Fibroblast of lung (primary cell): ENCODE measurements around the gene FBXW12. TPM values are rescaled to one million over a fixed set of nuclear protein-coding genes. Genes with fewer than 3 reads are reported as not detected.

Experiments used
- DNase-seq, 2 donors: peaks; one replicate each; pipeline versions ENCODE4 v3.0.0 to v3.0.0-alpha.2; 2010; ENCODE audit warnings: low read depth in 2 of 2
- H2AFZ ChIP-seq: 2 replicates; pipeline ENCODE4 v1.5.1; 2012; ENCODE audit warnings: low read length, control low read depth, inconsistent platforms
- H3K27ac ChIP-seq: 2 replicates; pipeline ENCODE4 v1.5.1; 2011; ENCODE audit warnings: low read length, control low read depth; ENCODE audit not compliant: insufficient read depth
- H3K27me3 ChIP-seq: 2 replicates; pipeline ENCODE4 v1.5.1; 2011; ENCODE audit warnings: mild to moderate bottlenecking, low read length; ENCODE audit not compliant: control insufficient read depth, insufficient read depth
- H3K36me3 ChIP-seq: 2 replicates; pipeline ENCODE4 v1.5.1; 2011; ENCODE audit warnings: low read length; ENCODE audit not compliant: control insufficient read depth, insufficient read depth
- H3K4me1 ChIP-seq: 2 replicates; pipeline ENCODE4 v1.5.1; 2011; ENCODE audit warnings: low read length; ENCODE audit not compliant: control insufficient read depth, insufficient read depth; ENCODE audit errors: extremely low read depth
- H3K4me2 ChIP-seq: 2 replicates; pipeline ENCODE4 v1.5.1; 2011; ENCODE audit warnings: low read length, control low read depth; ENCODE audit not compliant: insufficient read depth; ENCODE audit errors: extremely low read depth
- H3K4me3 ChIP-seq, 4 experiments: fragments of 200-600 bp in 1 of 4; sonication (generic) in 1 of 4; replicated peaks in 1 of 4; 2 replicates each; pipeline ENCODE4 v1.5.1; 2011 to 2016; ENCODE audit warnings: low read length in 4 of 4, low read depth in 3 of 4, mild to moderate bottlenecking in 3 of 4, control low read depth in 2 of 4, inconsistent platforms in 1 of 4, mixed read lengths in 1 of 4; ENCODE audit not compliant: insufficient read depth in 1 of 4; ENCODE audit errors: control extremely low read depth in 1 of 4
- H3K79me2 ChIP-seq: 2 replicates; pipeline ENCODE4 v1.5.1; 2012; ENCODE audit warnings: mild to moderate bottlenecking, low read length, inconsistent platforms; ENCODE audit not compliant: control insufficient read depth, insufficient read depth
- H3K9ac ChIP-seq: 2 replicates; pipeline ENCODE4 v1.5.1; 2011; ENCODE audit warnings: mild to moderate bottlenecking, low read length, control low read depth; ENCODE audit not compliant: insufficient read depth
- H3K9me3 ChIP-seq: 2 replicates; pipeline ENCODE4 v1.5.1; 2012; ENCODE audit warnings: low read depth, low read length; ENCODE audit not compliant: control insufficient read depth, insufficient read depth
- H4K20me1 ChIP-seq: 2 replicates; pipeline ENCODE4 v1.5.1; 2011; ENCODE audit warnings: low read length; ENCODE audit not compliant: control insufficient read depth, insufficient read depth; ENCODE audit errors: extremely low read depth
- CTCF ChIP-seq, 2 donors: IDR thresholded peaks in 1 of 2; conservative IDR thresholded peaks in 1 of 2; 1 replicate in 1 of 2; 2 replicates in 1 of 2; pipeline ENCODE4 v1.5.1; 2011 to 2012; ENCODE audit warnings: low read length in 2 of 2, control low read depth in 1 of 2, inconsistent platforms in 1 of 2, low read depth in 1 of 2, mild to moderate bottlenecking in 1 of 2
- EZH2 ChIP-seq: IDR thresholded peaks from 2 replicates; pipeline ENCODE4 v1.5.1; 2012; ENCODE audit warnings: low read length, control low read depth, mild to moderate bottlenecking; ENCODE audit errors: missing control alignments
- polyA plus RNA-seq, 2 donors: library from polyadenylated mRNA; depleted of rRNA in 1 of 2; stranded (reverse) in 1 of 2; unstranded in 1 of 2; fragments of >200 nt; gene quantifications; 2 replicates each; pipeline ENCODE4 v1.2.1, GENCODE V29; 2011 to 2012; ENCODE audit warnings: missing spikeins in 1 of 2
- total RNA-seq: library from RNA; depleted of rRNA; stranded (reverse); fragments of >200 nt; gene quantifications from 2 replicates; pipeline ENCODE4 v1.2.1, GENCODE V29; 2014

The FBXW12 gene
- total and polyA plus RNA-seq, 2 donors (not counting 1 experiment from before 2014, with no cell fraction given) = 0.06 TPM; not detected in 1

- no peak for DNase-seq
- H2AFZ ChIP-seq = no peak overlapping the region
- no peaks in the 10 kb centered on the region for H3K27me3 ChIP-seq
- H3K9me3 ChIP-seq = no peaks in the 10 kb centered on the region
- no peak overlapping the region for H3K4me2 ChIP-seq
- no peaks in the 10 kb centered on the region for H4K20me1 ChIP-seq
- H3K4me3 ChIP-seq = no peak overlapping the region
- H3K79me2 ChIP-seq = peaks cover 3% of the 10 kb centered on the region
- H3K4me1 ChIP-seq = peaks cover 11% of the 10 kb centered on the region
- no peak for TF ChIP-seq CTCF (conservative IDR thresholded peaks at IDR 0.05 in 1 of 2, IDR thresholded peaks at IDR 0.05 in 1 of 2; ENCODE audit: low read depth in 1 of 2, low read length in 2 of 2)
- TF ChIP-seq EZH2 = no peak
- no peak overlapping the region for H3K27ac ChIP-seq
- H3K36me3 ChIP-seq = peaks cover 7% of the 10 kb centered on the region
- no peak overlapping the region for H3K9ac ChIP-seq
Measured at GRCh38 chr3:48435223-48435595, 63.2 kb downstream of the FBXW12 start.

- TF ChIP-seq EZH2 (no peak), CTCF (conservative IDR thresholded peaks at IDR 0.05 in 1 of 2, IDR thresholded peaks at IDR 0.05 in 1 of 2; ENCODE audit: low read depth in 1 of 2, low read length in 2 of 2) (peak; percentile 99)
- H3K36me3 ChIP-seq = peaks cover 7% of the 10 kb centered on the region
- no peaks in the 10 kb centered on the region for H3K27me3 ChIP-seq
- H3K4me1 ChIP-seq = peaks cover 10% of the 10 kb centered on the region
- peaks cover 10% of the 10 kb centered on the region for H3K79me2 ChIP-seq
- no peak overlapping the region for H3K4me2 ChIP-seq
- H3K4me3 ChIP-seq = no peak overlapping the region
- H4K20me1 ChIP-seq = no peaks in the 10 kb centered on the region
- H3K9me3 ChIP-seq = no peaks in the 10 kb centered on the region
- H3K9ac ChIP-seq = no peak overlapping the region
- no peak overlapping the region for H3K27ac ChIP-seq
- peak; percentile 65 to 85 for DNase-seq
- H2AFZ ChIP-seq = no peak overlapping the region
Measured at GRCh38 chr3:48435774-48436476, 63.9 kb downstream of the FBXW12 start.

GRCh38 chr3:48436477-48436787 lies 64.4 kb downstream of the FBXW12 start:
- H3K36me3 ChIP-seq = peaks cover 7% of the 10 kb centered on the region
- no peaks in the 10 kb centered on the region for H3K27me3 ChIP-seq
- H3K4me3 ChIP-seq = no peak overlapping the region
- no peak for DNase-seq
- H4K20me1 ChIP-seq = peaks cover under 1% of the 10 kb centered on the region
- H3K4me2 ChIP-seq = no peak overlapping the region
- peaks cover 14% of the 10 kb centered on the region for H3K79me2 ChIP-seq
- no peak overlapping the region for H2AFZ ChIP-seq
- H3K9ac ChIP-seq = no peak overlapping the region
- H3K27ac ChIP-seq = no peak overlapping the region
- TF ChIP-seq EZH2 (no peak), CTCF (conservative IDR thresholded peaks at IDR 0.05 in 1 of 2, IDR thresholded peaks at IDR 0.05 in 1 of 2; ENCODE audit: low read depth in 1 of 2, low read length in 2 of 2) (no peak)
- H3K9me3 ChIP-seq = no peaks in the 10 kb centered on the region
- peaks cover 12% of the 10 kb centered on the region for H3K4me1 ChIP-seq
